ENCODE measurements around the gene RPL23.

The RPL23 gene

GRCh38 chr17:38844261-38844757 lies 9.2 kb downstream of the RPL23 start:
- H3K23ac ChIP-seq (ENCODE audit: low read depth, low read length, poor library complexity), result no peak overlapping the region
- no peak overlapping the region for H3K9ac ChIP-seq (ENCODE audit: low read depth, low read length, poor library complexity)
- no peak overlapping the region for H2AFZ ChIP-seq (ENCODE audit: low read length)
- no peak overlapping the region for H2BK120ac ChIP-seq (ENCODE audit: low read depth, low read length)
- no peak overlapping the region for H4K91ac ChIP-seq (ENCODE audit: low read depth, low read length, poor library complexity)
- no peak overlapping the region for H3K4me3 ChIP-seq (ENCODE audit: low read length in 2 of 2)
- no peak overlapping the region for H3K18ac ChIP-seq (ENCODE audit: low read length)
- no peak overlapping the region for H3K27ac ChIP-seq (replicated peaks; ENCODE audit: low read length)
- no peaks in the 10 kb centered on the region for H3K4me1 ChIP-seq (ENCODE audit: control insufficient read depth in 2 of 2, insufficient read depth in 1 of 2, low read depth in 1 of 2, low read length in 2 of 2)
- no peaks in the 10 kb centered on the region for H3K27me3 ChIP-seq (ENCODE audit: control insufficient read depth in 3 of 3, insufficient read depth in 3 of 3, low read depth in 1 of 3, low read length in 3 of 3)
- no peaks in the 10 kb centered on the region for H3K79me1 ChIP-seq (ENCODE audit: low read depth, low read length)
- H2BK5ac ChIP-seq (ENCODE audit: low read length), result no peak overlapping the region
- H4K8ac ChIP-seq (ENCODE audit: low read depth, low read length), result no peak overlapping the region
- WGBS, 2 donors (ENCODE audit: extremely low coverage in 2 of 2, insufficient read length in 2 of 2, insufficient replicate concordance in 1 of 2), result no CpG with 5 or more reads among the region's 13 CpGs
- no peak for DNase-seq (ENCODE audit: low spot score)
- peaks cover 18 to 28% of the 10 kb centered on the region in 2 donors for H3K36me3 ChIP-seq (replicated peaks in 1 of 2; ENCODE audit: control insufficient read depth in 2 of 2, insufficient read depth in 2 of 2, low read length in 2 of 2)
- no peak overlapping the region for H3K14ac ChIP-seq (ENCODE audit: low read length)
- H2BK15ac ChIP-seq (ENCODE audit: low read length), result no peak overlapping the region
- H2AK5ac ChIP-seq (ENCODE audit: low read depth, low read length), result no peak overlapping the region
- no peaks in the 10 kb centered on the region for H3K9me3 ChIP-seq (replicated peaks in 1 of 2; ENCODE audit: control insufficient read depth in 2 of 2, insufficient read depth in 1 of 2, low read depth in 1 of 2, low read length in 2 of 2)
- H2BK12ac ChIP-seq (ENCODE audit: low read length), result no peak overlapping the region
- H3K4ac ChIP-seq (ENCODE audit: low read length), result no peak overlapping the region
- H3K4me2 ChIP-seq (ENCODE audit: insufficient read depth, low read length, poor library complexity, severe bottlenecking), result no peak overlapping the region

- no CpG with 5 or more reads among the region's 17 CpGs for WGBS, 2 donors (ENCODE audit: extremely low coverage in 2 of 2, insufficient read length in 2 of 2, insufficient replicate concordance in 1 of 2)
- Histone ChIP-seq H4K91ac (ENCODE audit: low read depth, low read length, poor library complexity) (peak overlapping the region; percentile 79), H3K18ac (ENCODE audit: low read length) (no peak overlapping the region), H3K14ac (ENCODE audit: low read length) (no peak overlapping the region), H2AFZ (ENCODE audit: low read length) (peak overlapping the region; percentile 94), H3K36me3 (replicated peaks in 1 of 2; ENCODE audit: control insufficient read depth in 2 of 2, insufficient read depth in 2 of 2, low read length in 2 of 2) (peaks cover 3 to 11% of the 10 kb centered on the region in 2 donors), H3K27me3 (ENCODE audit: control insufficient read depth in 3 of 3, insufficient read depth in 3 of 3, low read depth in 1 of 3, low read length in 3 of 3) (no peaks in the 10 kb centered on the region), H2BK12ac (ENCODE audit: low read length) (no peak overlapping the region), H2BK15ac (ENCODE audit: low read length) (no peak overlapping the region), H3K4me1 (ENCODE audit: control insufficient read depth in 2 of 2, insufficient read depth in 1 of 2, low read depth in 1 of 2, low read length in 2 of 2) (peaks cover 2 to 10% of the 10 kb centered on the region in 2 donors), H3K79me1 (ENCODE audit: low read depth, low read length) (peaks cover 12% of the 10 kb centered on the region), H3K23ac (ENCODE audit: low read depth, low read length, poor library complexity) (no peak overlapping the region), H2BK120ac (ENCODE audit: low read depth, low read length) (no peak overlapping the region), H3K9me3 (replicated peaks in 1 of 2; ENCODE audit: control insufficient read depth in 2 of 2, insufficient read depth in 1 of 2, low read depth in 1 of 2, low read length in 2 of 2) (no peaks in the 10 kb centered on the region), H3K9ac (ENCODE audit: low read depth, low read length, poor library complexity) (no peak overlapping the region), H4K8ac (ENCODE audit: low read depth, low read length) (no peak overlapping the region), H2AK5ac (ENCODE audit: low read depth, low read length) (no peak overlapping the region), H3K4me2 (ENCODE audit: insufficient read depth, low read length, poor library complexity, severe bottlenecking) (peak overlapping the region; percentile 94), H2BK5ac (ENCODE audit: low read length) (peak overlapping the region; percentile 31), H3K27ac (replicated peaks; ENCODE audit: low read length) (peak overlapping the region; percentile 90), H3K4me3 (ENCODE audit: low read length in 2 of 2) (peak overlapping the region; percentile 90 to 100), H3K4ac (ENCODE audit: low read length) (no peak overlapping the region)
- no peak for DNase-seq (ENCODE audit: low spot score)
Observed at GRCh38 chr17:38825762-38826247, 27.7 kb downstream of the RPL23 start.

DNA sequence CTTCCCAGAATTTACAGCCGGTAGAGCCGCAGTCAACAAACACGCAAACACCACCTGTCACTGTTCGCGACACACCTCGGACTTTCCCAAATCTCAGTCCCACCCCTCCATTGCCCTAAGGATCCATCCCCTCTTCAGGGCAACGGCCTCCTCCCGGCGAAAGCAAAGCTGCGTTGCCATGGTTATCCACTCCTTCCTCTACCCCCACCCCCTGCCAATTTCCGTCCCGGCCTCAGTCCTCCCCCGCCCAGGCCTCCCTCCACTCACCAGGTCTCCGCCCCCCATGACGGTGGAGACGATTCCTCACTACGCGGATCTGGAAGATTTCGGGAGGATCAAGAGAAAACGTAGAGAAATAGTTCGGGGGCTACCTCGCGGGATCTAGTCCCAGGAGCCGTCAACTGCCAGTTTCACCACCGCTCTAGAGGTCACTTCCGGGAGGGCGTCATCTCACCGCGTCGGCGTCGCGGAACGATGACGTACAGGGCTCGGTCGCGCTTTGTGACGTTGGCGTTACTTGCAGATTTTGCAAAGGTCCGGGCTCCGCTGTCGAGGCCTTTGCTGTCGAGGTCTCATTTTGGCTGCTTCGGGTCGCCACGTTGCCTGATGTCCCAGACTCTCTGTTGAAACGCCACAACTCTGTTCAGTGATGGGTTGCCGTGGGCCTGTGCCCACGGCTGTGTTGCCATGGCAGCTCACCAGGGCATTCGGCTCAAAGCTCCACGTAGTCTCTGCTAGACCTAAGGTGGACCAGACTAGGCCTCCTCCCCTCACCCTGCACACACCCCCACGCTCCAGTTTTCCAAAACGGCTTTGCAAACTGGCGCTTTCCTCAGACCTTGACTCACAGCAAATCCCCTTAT lies 28.4 kb downstream of the RPL23 start, which contains the start of gene CWC25:
Gene CWC25, minus strand, starts transcription at position 423 of the 863 bp plus-strand sequence. Its CDS starts 138 bp downstream, at position 285.
- no peaks in the 10 kb centered on the region for H3K9me3 ChIP-seq (replicated peaks in 1 of 2; ENCODE audit: control insufficient read depth in 2 of 2, insufficient read depth in 1 of 2, low read depth in 1 of 2, low read length in 2 of 2)
- peak within 1 kb of the TSS; percentile 79 for H4K91ac ChIP-seq (ENCODE audit: low read depth, low read length, poor library complexity)
- no peak within 1 kb of the TSS for H2AK5ac ChIP-seq (ENCODE audit: low read depth, low read length)
- no peak within 1 kb of the TSS for H2BK12ac ChIP-seq (ENCODE audit: low read length)
- H3K4me3 ChIP-seq (ENCODE audit: low read length in 2 of 2), result peak within 1 kb of the TSS; percentile 90 to 100
- no peak within 1 kb of the TSS for H2BK120ac ChIP-seq (ENCODE audit: low read depth, low read length)
- peak; percentile 98 for DNase-seq (ENCODE audit: low spot score)
- H2BK5ac ChIP-seq (ENCODE audit: low read length), result peak within 1 kb of the TSS; percentile 31
- no peaks in the 10 kb centered on the region for H3K27me3 ChIP-seq (ENCODE audit: control insufficient read depth in 3 of 3, insufficient read depth in 3 of 3, low read depth in 1 of 3, low read length in 3 of 3)
- peak within 1 kb of the TSS; percentile 90 for H3K27ac ChIP-seq (replicated peaks; ENCODE audit: low read length)
- peak within 1 kb of the TSS; percentile 94 for H3K4me2 ChIP-seq (ENCODE audit: insufficient read depth, low read length, poor library complexity, severe bottlenecking)
- H3K4ac ChIP-seq (ENCODE audit: low read length), result no peak within 1 kb of the TSS
- peaks cover 12% of the 10 kb centered on the region for H3K79me1 ChIP-seq (ENCODE audit: low read depth, low read length)
- H4K8ac ChIP-seq (ENCODE audit: low read depth, low read length), result no peak within 1 kb of the TSS
- H3K18ac ChIP-seq (ENCODE audit: low read length), result peak within 1 kb of the TSS; percentile 89
- no peak within 1 kb of the TSS for H3K14ac ChIP-seq (ENCODE audit: low read length)
- no peak within 1 kb of the TSS for H2BK15ac ChIP-seq (ENCODE audit: low read length)
- peaks cover 2 to 10% of the 10 kb centered on the region in 2 donors for H3K4me1 ChIP-seq (ENCODE audit: control insufficient read depth in 2 of 2, insufficient read depth in 1 of 2, low read depth in 1 of 2, low read length in 2 of 2)
- WGBS, 2 donors (ENCODE audit: extremely low coverage in 2 of 2, insufficient read length in 2 of 2, insufficient replicate concordance in 1 of 2), result no CpG with 5 or more reads among the region's 55 CpGs
- peak within 1 kb of the TSS; percentile 81 for H3K23ac ChIP-seq (ENCODE audit: low read depth, low read length, poor library complexity)
- peak within 1 kb of the TSS; percentile 91 for H3K9ac ChIP-seq (ENCODE audit: low read depth, low read length, poor library complexity)
- H2AFZ ChIP-seq (ENCODE audit: low read length), result peak within 1 kb of the TSS; percentile 94
- H3K36me3 ChIP-seq (replicated peaks in 1 of 2; ENCODE audit: control insufficient read depth in 2 of 2, insufficient read depth in 2 of 2, low read length in 2 of 2), result peaks cover 9 to 18% of the 10 kb centered on the region in 2 donors

GRCh38 chr17:38815576-38816193 lies 37.8 kb downstream of the RPL23 start:
- Histone ChIP-seq H2BK5ac (ENCODE audit: low read length) (no peak overlapping the region), H3K36me3 (replicated peaks in 1 of 2; ENCODE audit: control insufficient read depth in 2 of 2, insufficient read depth in 2 of 2, low read length in 2 of 2) (peaks cover 14 to 70% of the 10 kb centered on the region in 2 donors), H3K79me1 (ENCODE audit: low read depth, low read length) (peaks cover 1% of the 10 kb centered on the region), H3K23ac (ENCODE audit: low read depth, low read length, poor library complexity) (no peak overlapping the region), H3K9ac (ENCODE audit: low read depth, low read length, poor library complexity) (no peak overlapping the region), H2BK120ac (ENCODE audit: low read depth, low read length) (no peak overlapping the region), H2AFZ (ENCODE audit: low read length) (no peak overlapping the region), H4K8ac (ENCODE audit: low read depth, low read length) (no peak overlapping the region), H3K4me2 (ENCODE audit: insufficient read depth, low read length, poor library complexity, severe bottlenecking) (no peak overlapping the region), H3K4ac (ENCODE audit: low read length) (no peak overlapping the region), H4K91ac (ENCODE audit: low read depth, low read length, poor library complexity) (no peak overlapping the region), H3K4me1 (ENCODE audit: control insufficient read depth in 2 of 2, insufficient read depth in 1 of 2, low read depth in 1 of 2, low read length in 2 of 2) (no peaks in the 10 kb centered on the region), H2AK5ac (ENCODE audit: low read depth, low read length) (no peak overlapping the region), H2BK12ac (ENCODE audit: low read length) (no peak overlapping the region), H3K18ac (ENCODE audit: low read length) (no peak overlapping the region), H3K27me3 (ENCODE audit: control insufficient read depth in 3 of 3, insufficient read depth in 3 of 3, low read depth in 1 of 3, low read length in 3 of 3) (no peaks in the 10 kb centered on the region), H2BK15ac (ENCODE audit: low read length) (no peak overlapping the region), H3K27ac (replicated peaks; ENCODE audit: low read length) (no peak overlapping the region), H3K9me3 (replicated peaks in 1 of 2; ENCODE audit: control insufficient read depth in 2 of 2, insufficient read depth in 1 of 2, low read depth in 1 of 2, low read length in 2 of 2) (no peaks in the 10 kb centered on the region), H3K4me3 (ENCODE audit: low read length in 2 of 2) (no peak overlapping the region), H3K14ac (ENCODE audit: low read length) (no peak overlapping the region)
- DNase-seq (ENCODE audit: low spot score), result no peak
- WGBS, 2 donors (ENCODE audit: extremely low coverage in 2 of 2, insufficient read length in 2 of 2, insufficient replicate concordance in 1 of 2), result no CpG with 5 or more reads among the region's 8 CpGs
